Stomach (tissue), 9 donors: ENCODE results near the gene SUSD2. TPM values are rescaled to one million over a fixed set of nuclear protein-coding genes. Genes with fewer than 3 reads are reported as not detected.

Source experiments
- DNase-seq, 2 donors: peaks; one replicate each; pipeline versions ENCODE4 v3.0.0 to v3.0.0-alpha.2; 2013 to 2019
- H3K27ac ChIP-seq, 5 donors: fragments of 200-600 bp in 4 of 5; sonication (generic) in 4 of 5; one replicate each; pipeline ENCODE4 v1.5.1; 2013 to 2019; ENCODE audit warnings: mild to moderate bottlenecking in 1 of 5, moderate library complexity in 1 of 5
- H3K27me3 ChIP-seq, 3 donors: fragments of 200-600 bp; sonication (generic); one replicate each; pipeline ENCODE4 v1.5.1; 2017 to 2019; ENCODE audit warnings: mixed run types in 1 of 3
- H3K36me3 ChIP-seq, 4 donors: fragments of 200-600 bp; sonication (generic); 1 replicate in 3 of 4; 2 replicates in 1 of 4; pipeline ENCODE4 v1.5.1; 2016 to 2019
- H3K4me1 ChIP-seq, 4 donors: fragments of 200-600 bp; sonication (generic); one replicate each; pipeline ENCODE4 v1.5.1; 2016 to 2019
- H3K4me3 ChIP-seq, 4 donors: fragments of 200-600 bp; sonication (generic) in 3 of 4; one replicate each; pipeline ENCODE4 v1.5.1; 2016 to 2019; ENCODE audit warnings: mild to moderate bottlenecking in 1 of 4
- H3K9me3 ChIP-seq, 4 donors: fragments of 200-600 bp; sonication (generic); one replicate each; pipeline ENCODE4 v1.5.1; 2016 to 2019
- CTCF ChIP-seq, 7 experiments: fragments of 450-650 bp in 4 of 7; fragments of 200-600 bp in 3 of 7; sonication (generic) in 3 of 7; IDR thresholded peaks; one replicate each; pipeline ENCODE4 v1.5.1; 2016 to 2019; ENCODE audit warnings: antibody characterized with exemption in 7 of 7, control low read depth in 2 of 7, mild to moderate bottlenecking in 1 of 7
- EP300 ChIP-seq: sonication (generic); formaldehyde crosslinking; IDR thresholded peaks from one replicate; pipeline ENCODE4 v1.6.1; 2017; ENCODE audit warnings: antibody characterized with exemption
- POLR2A ChIP-seq, 4 donors: fragments of 450-650 bp; IDR thresholded peaks; one replicate each; pipeline ENCODE4 v1.6.1; 2016; ENCODE audit warnings: antibody characterized with exemption in 4 of 4, control low read depth in 2 of 4, mild to moderate bottlenecking in 1 of 4, moderate library complexity in 1 of 4
- POLR2AphosphoS5 ChIP-seq, 3 donors: sonication (generic); formaldehyde crosslinking; IDR thresholded peaks; one replicate each; pipeline ENCODE4 v1.6.1; 2016; ENCODE audit warnings: antibody characterized with exemption in 3 of 3
- WGBS, 5 donors: extraction: QIAGEN DNeasy Blood & Tissue Kit in 3 of 5; methylation state at CpG; one replicate each; pipeline versions ENCODE4 v1.1.5 to v1.1.7; 2013 to 2018; 5-methylcytosine and 5-hydroxymethylcytosine counted together
- intact Hi-C: fragments of 100-400 bp; cut with DNase I; formaldehyde crosslinking; loops from one replicate; pipeline ENCODE4 v1.15.1; 2023; ENCODE audit warnings: low total_unique reads
- polyA plus RNA-seq, 3 donors: library from polyadenylated mRNA; stranded (reverse); fragments of 200-250 nt; gene quantifications; one replicate each; pipeline ENCODE4 v1.2.3, GENCODE V29; 2013
- total RNA-seq, 5 donors: library from RNA; depleted of rRNA; stranded (reverse); fragments of >200 nt; gene quantifications; one replicate each; pipeline versions ENCODE4 v1.1.0 to v1.2.3, GENCODE V29; 2014 to 2016
- donor health status: healthy with polysubstance abuse.
- donor health status: Bipolar disorder and iron deficiency.
- donor health status: healthy.

Gene SUSD2
- total and polyA plus RNA-seq, 8 donors: 0.58 to 29.9 (median 4.4) TPM

- no peak for TF ChIP-seq POLR2AphosphoS5 (IDR thresholded peaks at IDR 0.05)
- TF ChIP-seq CTCF (IDR thresholded peaks at IDR 0.05): no peak
- TF ChIP-seq POLR2A (IDR thresholded peaks at IDR 0.05): no peak
- TF ChIP-seq EP300: no peak
These were observed 35.4 kb downstream of the SUSD2 start for GRCh38 chr22:24216541-24217209.

DNA sequence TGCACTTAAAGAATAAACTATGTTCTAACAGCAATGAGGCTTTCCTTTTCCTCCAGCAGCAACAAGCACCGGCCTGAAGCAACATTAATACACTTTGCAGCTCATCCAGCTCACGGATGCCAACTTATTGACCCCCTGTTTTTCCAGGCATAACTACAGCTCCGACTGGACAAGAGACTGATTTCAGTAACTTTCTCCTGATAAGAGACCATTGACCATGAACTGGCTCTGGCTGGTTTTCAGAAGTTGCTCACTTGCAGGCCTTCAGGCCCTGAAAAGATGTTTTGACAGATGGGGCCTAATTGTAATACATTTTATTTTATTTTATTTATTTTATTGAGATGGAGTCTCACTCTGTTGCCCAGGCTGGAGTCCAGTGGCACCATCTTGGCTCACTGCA is 36.1 kb downstream of the SUSD2 start:
- Histone ChIP-seq H3K9me3 (no peaks in the 10 kb centered on the region), H3K27me3 (no peaks in the 10 kb centered on the region), H3K4me1 (no peaks in the 10 kb centered on the region), H3K27ac (no peak overlapping the region), H3K4me3 (no peak overlapping the region), H3K36me3 (peaks cover 0 to 31% (median 17%) of the 10 kb centered on the region in 4 donors)
- intact Hi-C loops: no loop called here
- TF ChIP-seq EP300 (no peak), POLR2A (IDR thresholded peaks at IDR 0.05) (no peak), POLR2AphosphoS5 (IDR thresholded peaks at IDR 0.05) (no peak), CTCF (IDR thresholded peaks at IDR 0.05) (no peak)
- WGBS, 5 donors: 63 to 74% (median 70%) methylated on average over 3 of the region's 3 CpGs
- DNase-seq: no peak

More at GRCh38 chr22:24216541-24217209, 35.4 kb downstream of the SUSD2 start:
- Histone ChIP-seq H3K27me3 (no peaks in the 10 kb centered on the region), H3K9me3 (no peaks in the 10 kb centered on the region), H3K4me3 (no peak overlapping the region), H3K36me3 (peaks cover 0 to 30% (median 16%) of the 10 kb centered on the region in 4 donors), H3K4me1 (no peaks in the 10 kb centered on the region), H3K27ac (no peak overlapping the region)
- no peak for DNase-seq
- intact Hi-C loops: no loop called here
- WGBS, 5 donors: 87 to 93% (median 91%) methylated on average over 12 of the region's 12 CpGs

DNA sequence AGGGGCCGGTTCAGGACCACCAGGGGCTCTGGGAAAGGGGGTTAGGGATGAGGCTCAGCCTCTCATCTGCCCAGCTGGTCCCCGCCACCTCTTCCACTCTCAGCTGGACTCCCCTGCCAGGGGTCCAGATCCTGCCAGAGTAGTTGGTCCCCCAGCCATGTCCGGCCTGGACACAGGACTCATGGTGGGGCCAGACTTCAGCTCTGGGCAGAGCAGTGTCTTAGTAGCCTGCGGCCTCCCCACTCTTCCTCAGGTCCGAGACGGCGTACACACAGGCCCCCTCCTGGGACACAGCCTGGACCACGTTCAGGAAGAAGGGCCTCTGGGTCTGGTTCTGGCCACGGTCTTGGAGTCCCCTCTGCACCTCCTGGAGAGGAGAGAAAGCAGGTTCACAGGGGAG is 38.5 kb downstream of the SUSD2 start:
- no peak overlapping the region for H3K27ac ChIP-seq
- no peaks in the 10 kb centered on the region for H3K27me3 ChIP-seq
- intact Hi-C loops: no loop called here
- peaks cover 0 to 34% (median 26%) of the 10 kb centered on the region in 4 donors for H3K36me3 ChIP-seq
- WGBS, 5 donors: 86 to 94% (median 91%) methylated on average over 8 to 9 of the region's 9 CpGs
- TF ChIP-seq POLR2A (IDR thresholded peaks at IDR 0.05) (no peak), POLR2AphosphoS5 (IDR thresholded peaks at IDR 0.05) (no peak)
- no peak for DNase-seq
- peaks cover 0 to 9% (median 3%) of the 10 kb centered on the region in 4 donors for H3K9me3 ChIP-seq
- H3K4me1 ChIP-seq: no peaks in the 10 kb centered on the region
- H3K4me3 ChIP-seq: no peak overlapping the region

- Histone ChIP-seq H3K9me3 (peaks cover 0 to 14% (median 5%) of the 10 kb centered on the region in 4 donors), H3K4me3 (no peak overlapping the region), H3K27me3 (no peaks in the 10 kb centered on the region), H3K4me1 (no peaks in the 10 kb centered on the region), H3K36me3 (peaks cover 0 to 49% (median 41%) of the 10 kb centered on the region in 4 donors), H3K27ac (no peak overlapping the region)
- no peak for DNase-seq
- intact Hi-C loops: no loop called here
- TF ChIP-seq POLR2AphosphoS5 (IDR thresholded peaks at IDR 0.05): no peak
- TF ChIP-seq POLR2A (IDR thresholded peaks at IDR 0.05): no peak
- no peak for TF ChIP-seq CTCF (IDR thresholded peaks at IDR 0.05)
- TF ChIP-seq EP300: no peak
- WGBS, 5 donors: 100% methylated on average over 1 of the region's 1 CpG
These were observed 43.2 kb downstream of the SUSD2 start for GRCh38 chr22:24224468-24224867.

DNA sequence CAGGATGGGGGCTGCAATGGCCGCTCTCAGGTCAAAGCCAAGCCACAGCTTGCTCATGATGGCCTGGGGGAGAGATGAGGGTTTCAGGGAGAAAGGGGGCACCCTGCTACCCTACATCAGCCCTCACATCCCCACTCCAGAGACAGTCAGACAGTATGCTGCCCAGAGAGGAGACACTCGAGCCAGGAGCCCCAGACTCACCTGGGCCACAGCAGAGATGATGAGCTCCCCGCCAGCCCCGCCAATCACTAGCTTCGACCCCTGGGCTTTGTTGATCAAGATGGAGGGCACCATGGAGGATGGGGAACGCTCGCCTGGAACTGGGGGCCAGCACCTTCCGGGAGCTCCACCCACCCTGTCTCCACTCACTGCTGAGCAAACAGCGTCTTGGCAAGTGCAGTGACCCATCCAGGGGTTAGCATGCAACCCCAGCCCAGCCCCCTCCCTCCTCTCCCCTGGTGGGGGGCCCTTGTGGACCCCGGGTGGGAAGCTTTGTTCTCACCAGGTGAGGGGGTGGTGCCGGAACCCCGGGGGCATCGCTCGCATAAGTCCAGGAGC is 43.8 kb downstream of the SUSD2 start:
- Histone ChIP-seq H3K27me3 (no peaks in the 10 kb centered on the region), H3K4me1 (no peaks in the 10 kb centered on the region), H3K27ac (no peak overlapping the region), H3K9me3 (peaks cover 0 to 14% (median 5%) of the 10 kb centered on the region in 4 donors), H3K4me3 (no peak overlapping the region), H3K36me3 (peaks cover 0 to 45% (median 34%) of the 10 kb centered on the region in 4 donors)
- DNase-seq: no peak
- no peak for TF ChIP-seq POLR2AphosphoS5 (IDR thresholded peaks at IDR 0.05)
- no peak for TF ChIP-seq EP300
- no peak for TF ChIP-seq POLR2A (IDR thresholded peaks at IDR 0.05)
- TF ChIP-seq CTCF (IDR thresholded peaks at IDR 0.05): no peak
- intact Hi-C loops: no loop called here
- 78 to 88% (median 81%) methylated on average over 10 to 14 of the region's 14 CpGs for WGBS, 5 donors
